ENCODE results near the gene RHCE. TPM values are rescaled to one million over a fixed set of nuclear protein-coding genes. Genes with fewer than 3 reads are reported as not detected.
"Not testable (repeated sequence)": the region's sequence is repeated elsewhere in the genome, so short reads cannot be mapped to it uniquely, and the experiment has no call there.

Gene RHCE
- total RNA-seq, 8 experiments from 2014 or later = 0.27 to 11.2 (median 3.3) TPM; not detected in 1

DNA sequence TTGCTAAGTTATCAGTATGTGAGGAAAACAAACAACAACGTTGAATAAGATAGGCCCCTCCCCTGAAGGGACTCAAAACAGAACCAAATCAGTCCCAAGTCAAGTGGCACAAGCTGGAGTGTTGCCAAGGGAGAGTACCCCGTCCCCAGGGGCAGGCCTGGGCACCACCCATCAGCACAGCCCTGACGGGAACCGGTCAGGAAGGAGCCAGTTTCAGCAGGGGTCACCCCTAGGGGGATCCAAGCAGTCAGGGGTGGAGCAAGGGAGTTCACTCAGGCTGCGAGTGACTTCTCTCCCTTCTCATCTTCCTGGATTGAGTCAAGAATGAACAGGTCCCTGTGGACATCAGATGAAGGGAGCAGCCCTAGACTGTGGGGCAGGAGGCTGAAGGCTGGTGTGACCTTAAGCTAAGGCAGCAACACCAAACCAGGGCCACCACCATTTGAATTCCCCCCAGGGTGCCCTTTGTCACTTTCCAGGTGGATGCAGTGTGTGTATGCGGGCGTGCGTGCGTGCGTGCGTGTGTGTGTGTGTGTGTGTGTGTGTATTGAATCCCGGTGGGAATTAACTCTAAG, 14.8 kb downstream of the RHCE start:
- H3K4me1 ChIP-seq (replicated peaks in 1 of 2); H3K4me3 ChIP-seq; H3K27ac ChIP-seq: not testable (repeated sequence)
- peak in 1 of 8 experiments; percentile 53 for ATAC-seq (replicated peaks in 6 of 8)
- 60 to 90% methylated on average over 1 to 8 of the region's 12 CpGs; no CpG with 5 or more reads in 8 of the 10 experiments for WGBS, 10 experiments
- in situ Hi-C loops (cut with MboI; ENCODE audit: low pct_unique_long_range_greater_than_20kb in 2 of 9, low sequenced_read_pairs in 9 of 9, unreplicated experiment in 9 of 9) = loop anchor here in 1 of 9 experiments (10.0 kb wide), 1 partner anchor 121 kb away; no protein-coding TSS in a partner anchor

DNA sequence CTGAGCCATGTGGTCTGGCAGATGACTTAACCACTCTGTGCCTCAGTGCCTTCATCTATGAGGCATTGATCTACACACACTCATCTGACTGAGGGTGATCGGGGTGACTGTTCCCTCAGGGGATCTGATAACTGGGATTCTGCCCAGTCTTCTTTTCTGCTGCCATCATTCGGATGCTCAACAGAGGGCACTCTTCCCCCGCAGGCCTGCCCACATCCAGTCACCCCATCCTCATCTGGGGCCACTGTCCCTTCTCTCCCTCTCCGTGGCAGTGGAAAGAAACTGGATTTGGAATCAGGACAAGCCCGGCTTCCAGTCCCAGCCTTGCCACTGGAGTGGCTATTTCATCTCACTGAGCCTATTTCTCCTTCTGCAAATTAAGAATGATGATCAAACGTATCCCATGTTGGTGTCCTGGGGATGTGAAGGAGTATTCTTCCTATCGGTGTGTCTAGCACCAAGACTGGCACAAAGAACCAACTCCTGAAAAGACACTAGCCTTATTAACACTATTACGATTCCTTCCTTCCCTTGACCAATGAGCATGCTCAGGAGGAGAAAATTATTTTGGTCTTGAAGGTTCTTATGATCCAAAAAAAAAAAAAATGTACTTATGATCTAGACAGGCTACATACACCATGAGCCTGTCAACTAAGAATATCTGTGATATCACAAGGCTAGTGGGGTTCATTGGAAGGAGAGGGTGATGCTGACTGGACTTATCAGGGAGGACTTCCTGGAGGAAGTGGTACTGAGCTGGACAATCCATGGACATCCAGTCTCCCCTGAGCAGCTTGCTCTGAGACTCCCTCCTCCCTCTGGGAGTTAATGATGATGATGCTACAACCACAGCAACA, 17.4 kb downstream of the RHCE start:
- not testable (repeated sequence) for H3K27ac ChIP-seq; H3K4me1 ChIP-seq (replicated peaks in 1 of 2); H3K4me3 ChIP-seq
- ATAC-seq (replicated peaks in 6 of 8) = peak in 7 of 8 experiments; percentile 26 to 88 (median 69)
- in situ Hi-C loops (cut with MboI; ENCODE audit: low pct_unique_long_range_greater_than_20kb in 2 of 9, low sequenced_read_pairs in 9 of 9, unreplicated experiment in 9 of 9) = loop anchor here in 1 of 9 experiments (10.0 kb wide), 1 partner anchor 118 kb away; no protein-coding TSS in a partner anchor
- 13 to 20% methylated on average over 1 of the region's 8 CpGs; no CpG with 5 or more reads in 8 of the 10 experiments for WGBS, 10 experiments

DNA sequence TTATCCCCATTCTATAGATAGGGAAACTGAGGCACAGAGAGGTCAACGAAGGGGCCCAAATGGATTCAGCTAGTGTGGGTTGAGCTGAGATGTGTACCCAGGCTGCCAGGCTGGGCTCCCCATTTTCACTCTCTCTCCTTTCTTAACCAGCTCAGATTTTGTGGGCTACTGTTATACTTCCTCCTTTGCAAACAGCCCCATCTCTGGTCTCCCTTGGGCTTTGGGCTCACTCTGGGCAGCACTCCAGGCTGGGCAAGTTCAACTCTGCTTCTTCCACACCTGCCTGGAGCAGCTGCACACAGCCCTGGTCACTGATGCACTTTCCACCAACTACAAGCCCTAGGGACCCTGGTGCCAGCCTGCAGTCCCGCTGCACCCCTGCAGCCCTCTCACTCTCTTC, 22.5 kb downstream of the RHCE start:
- ATAC-seq (replicated peaks in 6 of 8); in situ Hi-C loops (cut with MboI; ENCODE audit: low pct_unique_long_range_greater_than_20kb in 2 of 9, low sequenced_read_pairs in 9 of 9, unreplicated experiment in 9 of 9); H3K27ac ChIP-seq; H3K4me3 ChIP-seq; H3K4me1 ChIP-seq (replicated peaks in 1 of 2): not testable (repeated sequence)
- no CpG with 5 or more reads among the region's 2 CpGs for WGBS, 10 experiments

DNA sequence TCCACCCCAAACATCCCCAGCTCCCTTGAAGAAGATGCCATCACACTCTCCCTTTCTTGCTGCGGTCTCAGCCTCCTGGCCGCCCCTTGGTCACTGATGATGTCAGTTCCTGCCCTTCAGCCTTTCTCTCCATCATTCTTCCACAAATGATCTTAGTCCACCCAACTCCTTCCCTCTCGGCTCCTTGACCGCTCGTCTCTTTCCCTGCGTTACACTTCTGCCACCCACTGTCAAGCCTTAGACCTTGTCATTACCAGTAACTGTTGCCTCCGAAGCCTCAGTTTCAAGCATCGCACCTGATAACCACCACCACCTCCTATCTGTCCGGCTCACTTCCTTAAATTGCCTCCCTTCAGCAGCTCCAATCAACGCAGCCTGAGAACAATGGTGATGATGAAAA, 23.1 kb downstream of the RHCE start:
- ATAC-seq (replicated peaks in 6 of 8) = peak in 6 of 8 experiments; percentile 52 to 89 (median 84)
- in situ Hi-C loops (cut with MboI; ENCODE audit: low pct_unique_long_range_greater_than_20kb in 2 of 9, low sequenced_read_pairs in 9 of 9, unreplicated experiment in 9 of 9); H3K4me1 ChIP-seq (replicated peaks in 1 of 2); H3K27ac ChIP-seq; H3K4me3 ChIP-seq: not testable (repeated sequence)
- WGBS, 10 experiments = 72% methylated on average over 3 of the region's 10 CpGs; no CpG with 5 or more reads in 9 of the 10 experiments

DNA sequence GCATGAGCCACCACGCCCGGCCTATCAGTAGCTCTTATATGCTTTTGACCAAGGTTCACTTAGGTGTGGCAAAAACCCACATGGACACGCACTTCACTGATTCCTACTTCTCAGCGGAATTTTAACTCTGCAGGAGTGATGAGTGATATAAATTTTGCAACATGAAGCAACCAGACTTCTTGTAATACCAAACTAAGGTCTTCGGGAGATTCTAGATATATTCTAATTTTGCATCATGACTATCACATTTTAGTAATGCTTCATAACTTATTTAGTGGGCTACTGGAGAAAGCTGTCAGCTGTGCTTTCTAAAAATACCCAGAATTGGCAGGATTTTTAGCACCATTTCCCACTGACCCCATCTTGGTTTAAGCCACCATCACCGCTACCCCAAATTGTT, 27.8 kb downstream of the RHCE start:
- no peak overlapping the region for H3K27ac ChIP-seq
- 38 to 100% (median 94%) methylated on average over 1 to 6 of the region's 6 CpGs; no CpG with 5 or more reads in 4 of the 10 experiments for WGBS, 10 experiments
- in situ Hi-C loops (cut with MboI; ENCODE audit: low pct_unique_long_range_greater_than_20kb in 2 of 9, low sequenced_read_pairs in 9 of 9, unreplicated experiment in 9 of 9) = no loop called here

DNA sequence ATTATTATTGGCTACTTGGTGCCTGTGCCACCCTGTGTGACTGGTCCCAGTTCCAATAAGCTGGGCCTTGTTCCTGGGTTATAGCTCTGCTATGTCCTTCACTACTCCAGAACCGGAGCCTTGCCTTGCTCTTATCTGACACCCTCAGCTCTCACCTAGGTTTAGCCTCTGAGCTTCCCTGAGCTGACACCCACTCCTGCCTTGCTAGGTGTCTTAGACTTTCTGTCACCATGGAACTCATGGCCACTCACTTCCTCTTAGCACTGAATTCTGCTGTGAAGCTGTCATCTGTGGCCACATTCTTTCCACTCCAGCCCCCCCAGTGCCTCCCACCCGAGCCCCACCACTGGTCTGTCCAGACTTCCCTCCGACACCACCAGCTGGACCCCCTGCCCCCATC, 30.9 kb downstream of the RHCE start:
- not testable (repeated sequence) for H3K27ac ChIP-seq

More for the DNA sequence above, 27.8 kb downstream of the RHCE start:
- H3K4me1 ChIP-seq (replicated peaks in 1 of 2) = no peaks in the 10 kb centered on the region
- ATAC-seq (replicated peaks in 6 of 8) = no peak
- no peak overlapping the region for H3K4me3 ChIP-seq

DNA sequence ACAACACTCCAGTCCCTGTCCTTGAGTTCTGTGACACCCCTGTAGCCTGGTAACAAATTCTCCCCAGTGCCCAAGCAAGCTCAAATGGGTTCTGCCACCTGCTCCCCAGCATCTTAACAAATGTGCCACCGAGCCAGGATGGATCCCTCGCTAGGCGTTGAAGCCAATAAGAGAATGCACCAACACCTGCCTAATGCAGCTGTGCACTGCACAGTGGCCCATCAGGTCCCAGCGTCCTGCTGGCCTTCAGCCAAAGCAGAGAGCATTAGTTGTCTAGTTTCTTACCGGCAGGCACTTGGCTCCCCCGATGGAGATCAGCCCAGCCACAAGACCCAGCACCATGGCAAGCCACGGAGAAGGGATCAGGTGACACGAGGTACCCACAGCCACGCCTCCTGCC, 31.9 kb downstream of the RHCE start:
- WGBS, 10 experiments = no CpG with 5 or more reads among the region's 9 CpGs

More for the DNA sequence above, 30.9 kb downstream of the RHCE start:
- in situ Hi-C loops (cut with MboI; ENCODE audit: low pct_unique_long_range_greater_than_20kb in 2 of 9, low sequenced_read_pairs in 9 of 9, unreplicated experiment in 9 of 9); H3K4me3 ChIP-seq; ATAC-seq (replicated peaks in 6 of 8); H3K4me1 ChIP-seq (replicated peaks in 1 of 2): not testable (repeated sequence)
- 100% methylated on average over 1 of the region's 3 CpGs; no CpG with 5 or more reads in 8 of the 10 experiments for WGBS, 10 experiments

DNA sequence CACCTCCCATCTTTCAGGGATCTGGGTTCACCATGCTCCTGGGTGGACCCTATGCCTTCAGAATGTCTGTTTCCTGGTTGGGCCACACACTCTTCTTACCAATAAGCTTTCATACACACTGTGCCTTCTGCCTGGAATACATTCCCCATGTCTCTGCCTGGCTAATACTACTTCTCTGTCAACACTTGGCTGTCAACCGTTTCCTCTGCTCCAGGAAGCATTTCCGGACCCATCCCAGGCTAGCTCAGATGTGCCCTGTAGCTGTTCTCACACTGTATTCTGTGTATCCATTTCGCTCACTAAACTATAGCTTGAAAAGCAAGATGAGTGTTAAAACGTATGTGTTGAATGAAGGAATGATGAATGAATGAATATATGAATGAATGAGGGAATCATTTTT, 33.5 kb downstream of the RHCE start:
- H3K27ac ChIP-seq; H3K4me1 ChIP-seq (replicated peaks in 1 of 2); H3K4me3 ChIP-seq; ATAC-seq (replicated peaks in 6 of 8); in situ Hi-C loops (cut with MboI; ENCODE audit: low pct_unique_long_range_greater_than_20kb in 2 of 9, low sequenced_read_pairs in 9 of 9, unreplicated experiment in 9 of 9): not testable (repeated sequence)
- WGBS, 10 experiments = 33 to 100% (median 100%) methylated on average over 1 to 2 of the region's 4 CpGs; no CpG with 5 or more reads in 5 of the 10 experiments

More for the DNA sequence above, 31.9 kb downstream of the RHCE start:
- H3K4me3 ChIP-seq; H3K4me1 ChIP-seq (replicated peaks in 1 of 2); H3K27ac ChIP-seq; in situ Hi-C loops (cut with MboI; ENCODE audit: low pct_unique_long_range_greater_than_20kb in 2 of 9, low sequenced_read_pairs in 9 of 9, unreplicated experiment in 9 of 9): not testable (repeated sequence)
- peak in 1 of 8 experiments; percentile 23 for ATAC-seq (replicated peaks in 6 of 8)

DNA sequence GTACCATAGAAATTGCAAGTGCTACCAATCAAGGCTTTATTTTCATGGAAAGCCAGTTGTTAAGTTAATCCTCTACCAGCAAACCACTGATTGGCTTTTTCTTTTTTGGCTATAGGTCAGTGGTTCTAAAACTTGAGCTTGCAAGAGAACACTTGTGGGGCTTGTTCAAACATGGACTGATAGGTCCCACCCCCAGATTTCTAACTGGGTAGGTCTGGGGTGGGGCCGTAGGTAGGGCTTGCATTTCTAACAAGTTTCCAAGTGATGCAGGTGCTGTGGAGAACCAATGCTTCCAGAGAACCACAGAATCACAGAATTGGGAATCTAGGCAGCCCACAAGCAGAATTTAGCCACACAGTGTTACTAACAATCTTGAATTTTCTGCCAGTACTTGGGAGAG, 36.8 kb downstream of the RHCE start:
- H3K27ac ChIP-seq; in situ Hi-C loops (cut with MboI; ENCODE audit: low pct_unique_long_range_greater_than_20kb in 2 of 9, low sequenced_read_pairs in 9 of 9, unreplicated experiment in 9 of 9); ATAC-seq (replicated peaks in 6 of 8); H3K4me1 ChIP-seq (replicated peaks in 1 of 2); H3K4me3 ChIP-seq: not testable (repeated sequence)
- WGBS, 10 experiments = no CpG with 5 or more reads among the region's 1 CpG

DNA sequence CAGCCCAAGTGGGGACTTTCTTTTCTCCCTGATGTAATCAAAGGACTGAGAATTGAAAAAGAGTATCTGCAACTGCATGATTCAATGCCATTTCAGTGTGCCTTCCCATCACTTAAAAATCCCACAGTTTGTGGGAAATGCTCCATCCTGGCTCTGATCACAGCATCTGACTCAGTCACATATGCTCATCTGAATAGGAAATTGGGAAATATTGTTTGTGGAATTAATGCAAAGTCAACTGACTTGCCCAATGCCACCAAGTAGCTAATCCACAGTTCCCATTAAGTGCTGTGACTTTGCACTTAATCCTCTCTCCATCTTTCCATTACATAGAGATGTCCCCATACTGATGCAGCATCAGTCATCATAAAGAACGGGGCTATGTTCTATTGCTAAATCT, 37.5 kb downstream of the RHCE start:
- H3K4me1 ChIP-seq (replicated peaks in 1 of 2); in situ Hi-C loops (cut with MboI; ENCODE audit: low pct_unique_long_range_greater_than_20kb in 2 of 9, low sequenced_read_pairs in 9 of 9, unreplicated experiment in 9 of 9); H3K4me3 ChIP-seq; H3K27ac ChIP-seq: not testable (repeated sequence)
- WGBS, 10 experiments = 100% methylated on average over 1 of the region's 1 CpG; no CpG with 5 or more reads in 9 of the 10 experiments
- ATAC-seq (replicated peaks in 6 of 8) = peak in 3 of 8 experiments; percentile 23 to 88 (median 76)

DNA sequence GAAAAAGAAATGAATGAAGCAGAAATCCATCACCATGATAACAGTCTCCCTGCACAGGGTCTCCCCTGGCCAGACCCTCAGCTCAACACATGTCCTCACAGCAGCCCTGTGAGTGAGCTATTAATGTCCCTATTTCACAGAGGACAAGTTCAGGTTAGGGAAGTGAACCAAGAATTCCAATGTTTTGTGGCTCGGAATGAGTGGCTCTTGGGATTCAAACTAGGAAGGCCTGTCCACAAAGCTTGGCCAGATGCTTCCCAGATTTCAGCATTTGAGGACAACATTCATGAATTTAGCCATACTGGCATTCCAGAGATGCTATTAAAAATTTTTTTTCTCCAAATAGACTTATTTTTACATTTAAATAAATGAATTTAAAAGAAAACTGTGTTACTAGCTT, 38.1 kb downstream of the RHCE start:
- 80 to 100% (median 80%) methylated on average over 1 of the region's 1 CpG; no CpG with 5 or more reads in 5 of the 10 experiments for WGBS, 10 experiments
- ATAC-seq (replicated peaks in 6 of 8) = peak in 2 of 8 experiments; percentile 25 to 47
- in situ Hi-C loops (cut with MboI; ENCODE audit: low pct_unique_long_range_greater_than_20kb in 2 of 9, low sequenced_read_pairs in 9 of 9, unreplicated experiment in 9 of 9); H3K27ac ChIP-seq; H3K4me3 ChIP-seq; H3K4me1 ChIP-seq (replicated peaks in 1 of 2): not testable (repeated sequence)

DNA sequence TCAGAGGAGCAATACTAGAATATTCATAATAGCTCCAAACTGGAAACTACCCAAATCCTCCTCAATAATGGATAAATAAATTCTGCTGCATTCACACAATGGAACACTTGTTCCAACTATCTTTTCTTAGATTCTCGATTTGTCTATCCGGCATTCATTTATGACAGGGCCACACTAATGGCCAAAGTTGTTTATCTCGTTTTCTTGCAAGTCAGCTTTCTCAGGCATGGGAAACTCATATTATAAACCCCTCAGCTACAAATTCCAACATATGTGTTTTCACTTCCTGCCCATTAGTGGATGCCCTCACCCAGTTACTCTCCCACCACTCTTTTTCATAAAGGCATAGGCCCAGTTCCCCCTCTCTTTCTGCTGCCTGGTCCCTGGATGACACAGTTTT, 42.3 kb downstream of the RHCE start:
- H3K4me1 ChIP-seq (replicated peaks in 1 of 2); in situ Hi-C loops (cut with MboI; ENCODE audit: low pct_unique_long_range_greater_than_20kb in 2 of 9, low sequenced_read_pairs in 9 of 9, unreplicated experiment in 9 of 9); H3K4me3 ChIP-seq; H3K27ac ChIP-seq; ATAC-seq (replicated peaks in 6 of 8): not testable (repeated sequence)
- WGBS, 10 experiments = 83 to 100% (median 89%) methylated on average over 2 to 3 of the region's 3 CpGs; no CpG with 5 or more reads in 1 of the 10 experiments

DNA sequence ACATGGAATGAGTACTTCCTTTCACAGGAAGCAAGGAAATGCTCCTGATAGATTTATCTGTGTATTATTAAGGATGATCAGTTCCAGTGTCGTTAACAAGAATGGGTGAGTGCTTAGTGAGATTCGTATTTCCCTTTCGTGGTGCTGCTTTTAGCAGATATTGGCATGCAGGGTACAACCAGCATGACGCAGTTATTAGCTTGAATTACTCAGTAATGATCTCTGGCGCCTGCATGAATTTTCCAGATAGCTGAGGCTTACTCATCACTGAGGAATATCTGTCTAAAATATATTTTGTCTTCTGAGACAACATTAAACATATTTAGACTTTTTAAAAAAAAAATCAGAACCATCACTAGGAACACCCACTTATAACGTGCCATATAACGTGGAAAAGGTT, 48.9 kb downstream of the RHCE start:
- peak in 2 of 8 experiments; percentile 83 to 98 for ATAC-seq (replicated peaks in 6 of 8)

More for the DNA sequence above, 48.9 kb downstream of the RHCE start:
- in situ Hi-C loops (cut with MboI; ENCODE audit: low pct_unique_long_range_greater_than_20kb in 2 of 9, low sequenced_read_pairs in 9 of 9, unreplicated experiment in 9 of 9); H3K4me3 ChIP-seq; H3K4me1 ChIP-seq (replicated peaks in 1 of 2); H3K27ac ChIP-seq: not testable (repeated sequence)
- WGBS, 10 experiments = 0 to 96% (median 49%) methylated on average over 1 to 7 of the region's 7 CpGs; no CpG with 5 or more reads in 2 of the 10 experiments

Data from motor neuron (in vitro differentiated cells).